NCI-H1930 (cell line): ENCODE data around the gene TRMT61A.

Experiments
- DNase-seq, 2 experiments: peaks; one replicate each; lab custom pipeline; 2025; lab: John Stamatoyannopoulos, UW

The TRMT61A gene

GRCh38 chr14:103568952-103569351 is 40.0 kb downstream of the TRMT61A start:
- DNase-seq: no peak

- DNase-seq: no peak
Observed at GRCh38 chr14:103569408-103569807, 40.4 kb downstream of the TRMT61A start.

GRCh38 chr14:103574104-103574503 is 45.1 kb downstream of the TRMT61A start:
- DNase-seq: no peak

- no peak for DNase-seq
Observed at GRCh38 chr14:103574707-103575285, 45.8 kb downstream of the TRMT61A start.

- no peak for DNase-seq
Observed at GRCh38 chr14:103576371-103577024, 47.5 kb downstream of the TRMT61A start.

GRCh38 chr14:103578401-103579075 is 49.5 kb downstream of the TRMT61A start:
- no peak for DNase-seq

- no peak for DNase-seq
Observed at GRCh38 chr14:103581206-103581605, 52.2 kb downstream of the TRMT61A start.

GRCh38 chr14:103581954-103582703 is 53.1 kb downstream of the TRMT61A start:
- DNase-seq: no peak

GRCh38 chr14:103584326-103584915 is 55.4 kb downstream of the TRMT61A start:
- no peak for DNase-seq
